Endodermal cell (in vitro differentiated cells): ENCODE data around the gene FGF5. TPM values are rescaled to one million over a fixed set of nuclear protein-coding genes. Genes with fewer than 3 reads are reported as not detected.

ENCODE experiments used
- DNase-seq: peaks from one replicate; pipeline ENCODE4 v3.0.0-alpha.2; 2017
- H3K27ac ChIP-seq: 2 replicates; pipeline ENCODE4 v1.5.1; 2013; ENCODE audit warnings: mild to moderate bottlenecking, low read depth, low read length, moderate library complexity
- H3K27me3 ChIP-seq: 2 replicates; pipeline ENCODE4 v1.6.1; 2013; ENCODE audit warnings: mild to moderate bottlenecking, low read length, moderate library complexity; ENCODE audit not compliant: insufficient read depth, control insufficient read depth, poor library complexity, severe bottlenecking
- H3K36me3 ChIP-seq: 2 replicates; pipeline ENCODE4 v1.7.0; 2013; ENCODE audit warnings: mild to moderate bottlenecking, low read length, moderate library complexity; ENCODE audit not compliant: control insufficient read depth, insufficient read depth
- H3K4me1 ChIP-seq: one replicate; pipeline ENCODE4 v1.7.0; 2013; ENCODE audit warnings: low read length; ENCODE audit not compliant: control insufficient read depth, insufficient read depth
- H3K4me3 ChIP-seq: 2 replicates; pipeline ENCODE4 v1.5.1; 2013; ENCODE audit warnings: mild to moderate bottlenecking, low read length, moderate library complexity
- H3K9ac ChIP-seq: 2 replicates; pipeline ENCODE4 v1.6.1; 2013; ENCODE audit warnings: mild to moderate bottlenecking, low read length, moderate library complexity; ENCODE audit not compliant: poor library complexity, severe bottlenecking; ENCODE audit errors: extremely low read depth
- H3K9me3 ChIP-seq: 2 replicates; pipeline ENCODE4 v1.6.1; 2013; ENCODE audit warnings: mild to moderate bottlenecking, low read length, moderate library complexity; ENCODE audit not compliant: control insufficient read depth
- H3K27ac Mint-ChIP-seq: 2 replicates; pipeline ENCODE4 v1.8.0; 2020; ENCODE audit warnings: mixed read lengths
- H3K27me3 Mint-ChIP-seq: 2 replicates; pipeline ENCODE4 v1.8.0; 2021; ENCODE audit warnings: mild to moderate bottlenecking, mixed read lengths; ENCODE audit not compliant: insufficient read depth
- H3K36me3 Mint-ChIP-seq: 2 replicates; pipeline ENCODE4 v1.8.0; 2020; ENCODE audit warnings: low read depth, mixed read lengths
- H3K4me1 Mint-ChIP-seq: 2 replicates; pipeline ENCODE4 v1.8.0; 2020; ENCODE audit warnings: mixed read lengths
- H3K4me3 Mint-ChIP-seq: 2 replicates; pipeline ENCODE4 v1.8.0; 2020; ENCODE audit warnings: mild to moderate bottlenecking, moderate library complexity, mixed read lengths
- H3K9me3 Mint-ChIP-seq: 2 replicates; pipeline ENCODE4 v1.8.0; 2020; ENCODE audit warnings: mild to moderate bottlenecking, mixed read lengths
- CTCF ChIP-seq: fragments of 200-600 bp; sonication (generic); conservative IDR thresholded peaks from 2 replicates; pipeline ENCODE4 v1.5.0; 2021; ENCODE audit warnings: antibody characterized with exemption, mild to moderate bottlenecking
- WGBS, 2 experiments: methylation state at CpG; one replicate each; pipeline versions ENCODE4 v1.1.5 to v1.1.7; 2013; ENCODE audit warnings: missing lambda C conversion rate in 2 of 2, mixed read lengths in 1 of 2; ENCODE audit not compliant: insufficient coverage in 1 of 2, insufficient read length in 1 of 2; 5-methylcytosine and 5-hydroxymethylcytosine counted together
- total RNA-seq, 2 donors: library from RNA; stranded (reverse); fragmentation: NEBNext Ultra II Directional in 1 of 2; extraction: Animal tissue kit (Norgen Biotek cat#: 25700) in 1 of 2; gene quantifications; 2 replicates in 1 of 2; 3 replicates in 1 of 2; pipeline ENCODE4 v1.2.1, GENCODE V29; 2021

The FGF5 gene
- total RNA-seq, 2 donors from 2014 or later: 0.49 to 1.6 TPM

DNA sequence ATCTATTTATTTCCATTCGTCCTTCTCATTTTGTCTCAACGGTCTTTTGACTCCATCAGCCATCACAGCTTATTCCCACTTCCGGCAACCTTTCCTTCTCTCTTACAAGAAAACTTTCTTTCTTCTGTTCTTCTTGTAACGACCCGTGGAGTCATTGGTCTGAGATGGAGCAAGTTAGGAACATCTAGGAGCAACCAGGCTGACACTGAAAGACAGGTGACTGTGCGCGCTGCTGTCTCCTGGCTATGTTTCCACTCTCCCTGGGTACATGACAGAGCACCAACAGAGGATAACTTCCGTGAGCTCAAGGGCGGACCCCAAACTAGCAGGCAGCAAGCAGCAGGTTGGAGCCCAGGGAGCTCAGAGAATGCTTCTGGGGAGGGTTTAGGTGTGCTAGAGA lies 2.5 kb downstream of the FGF5 start:
- Mint-ChIP-seq H3K4me1 (peaks cover 30% of the 10 kb centered on the region), H3K9me3 (no peaks in the 10 kb centered on the region), H3K4me3 (no peak overlapping the region), H3K27me3 (peaks cover 85% of the 10 kb centered on the region), H3K27ac (no peak overlapping the region), H3K36me3 (no peaks in the 10 kb centered on the region)
- Histone ChIP-seq H3K27me3 (peaks cover 100% of the 10 kb centered on the region), H3K4me3 (no peak overlapping the region), H3K4me1 (peaks cover 7% of the 10 kb centered on the region), H3K36me3 (no peaks in the 10 kb centered on the region), H3K9ac (no peak overlapping the region), H3K27ac (no peak overlapping the region), H3K9me3 (no peaks in the 10 kb centered on the region)
- no peak for DNase-seq
- no peak for TF ChIP-seq CTCF
- WGBS, 2 experiments: 66 to 84% methylated on average over 7 to 9 of the region's 9 CpGs

DNA sequence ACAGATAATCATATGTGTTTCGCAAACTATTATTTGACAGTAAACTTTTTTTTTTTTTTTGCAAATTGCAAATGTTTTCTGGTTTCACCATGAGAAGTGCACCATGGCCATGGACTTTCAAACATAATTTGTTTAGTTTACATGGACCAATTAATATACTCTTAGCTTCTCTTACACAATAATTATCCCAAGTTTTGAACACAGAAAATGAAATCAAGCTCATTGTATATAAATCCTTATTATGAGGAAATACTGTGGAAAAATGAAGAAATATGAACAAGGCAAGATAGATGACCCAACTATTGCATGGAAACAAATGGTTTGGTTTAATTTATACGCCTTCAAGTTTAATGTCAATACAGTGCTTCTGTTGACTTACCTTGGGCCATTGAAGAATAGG lies 3.9 kb downstream of the FGF5 start:
- H3K4me3 Mint-ChIP-seq: no peak overlapping the region
- Histone ChIP-seq H3K36me3 (no peaks in the 10 kb centered on the region), H3K9me3 (no peaks in the 10 kb centered on the region), H3K9ac (no peak overlapping the region), H3K4me3 (no peak overlapping the region), H3K27ac (no peak overlapping the region), H3K27me3 (peaks cover 94% of the 10 kb centered on the region), H3K4me1 (no peaks in the 10 kb centered on the region)
- no peak overlapping the region for H3K27ac Mint-ChIP-seq
- DNase-seq: no peak
- H3K4me1 Mint-ChIP-seq: peaks cover 16% of the 10 kb centered on the region
- peaks cover 71% of the 10 kb centered on the region for H3K27me3 Mint-ChIP-seq
- TF ChIP-seq CTCF: no peak
- no peaks in the 10 kb centered on the region for H3K36me3 Mint-ChIP-seq
- no peaks in the 10 kb centered on the region for H3K9me3 Mint-ChIP-seq
- 91 to 94% methylated on average over 2 of the region's 2 CpGs for whole genome bisulfite sequencing, 2 experiments

GRCh38 chr4:80270868-80271267 lies 4.4 kb downstream of the FGF5 start:
- Mint-ChIP-seq H3K4me1 (peaks cover 11% of the 10 kb centered on the region), H3K27me3 (peaks cover 66% of the 10 kb centered on the region), H3K36me3 (no peaks in the 10 kb centered on the region), H3K4me3 (no peak overlapping the region), H3K9me3 (no peaks in the 10 kb centered on the region), H3K27ac (no peak overlapping the region)
- H3K4me1 ChIP-seq: no peaks in the 10 kb centered on the region
- no peak for DNase-seq
- no peak overlapping the region for H3K27ac ChIP-seq
- no peak for TF ChIP-seq CTCF
- H3K9ac ChIP-seq: no peak overlapping the region
- H3K9me3 ChIP-seq: no peaks in the 10 kb centered on the region
- no peak overlapping the region for H3K4me3 ChIP-seq
- peaks cover 88% of the 10 kb centered on the region for H3K27me3 ChIP-seq
- no peaks in the 10 kb centered on the region for H3K36me3 ChIP-seq
- no CpG with 5 or more reads among the region's 1 CpG for WGBS, 2 experiments
